ENCODE data around the gene BUB1B.
"Not testable (repeated sequence)": the region's sequence is repeated elsewhere in the genome, so short reads cannot be mapped to it uniquely, and the experiment has no call there.

Gene BUB1B

DNA sequence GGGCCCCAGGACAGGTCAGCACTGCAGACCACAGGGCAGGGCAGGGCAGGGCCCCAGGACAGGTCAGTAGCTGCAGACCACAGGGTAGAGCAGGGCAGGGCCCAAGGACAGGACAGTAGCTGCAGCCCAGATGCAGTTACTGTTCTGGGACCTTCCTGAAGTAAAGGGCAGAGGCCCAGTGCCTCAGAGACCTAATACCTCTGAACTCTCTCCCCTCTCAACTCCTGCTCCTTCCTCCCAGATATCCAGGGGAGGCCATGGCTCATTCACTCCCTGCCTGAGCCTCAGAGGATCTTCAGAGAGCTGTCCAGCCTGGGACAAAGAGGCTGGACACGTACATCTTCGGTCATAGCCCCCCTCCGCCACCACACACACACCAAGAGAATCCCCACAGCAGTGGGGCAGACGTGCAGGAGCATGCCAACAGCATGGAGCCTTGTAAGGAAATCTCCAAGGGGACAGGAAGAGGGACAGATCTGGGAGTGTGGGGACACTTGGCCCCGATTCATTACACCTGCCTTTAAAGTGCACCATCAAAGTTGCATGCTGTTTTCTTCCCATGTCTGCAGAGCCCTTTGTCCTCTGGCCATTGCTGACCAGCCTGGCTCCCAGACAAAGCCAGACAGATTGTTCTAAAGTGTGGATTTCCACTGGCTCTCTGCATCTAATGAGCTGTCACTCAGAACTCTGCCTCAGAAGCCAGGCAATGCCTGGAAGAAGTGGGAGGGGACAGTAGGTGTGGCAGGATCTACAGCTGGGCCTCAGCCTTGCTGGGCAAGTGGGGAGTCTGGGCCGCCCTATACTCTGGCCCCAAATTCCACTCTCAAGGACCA lies 24.2 kb upstream of the BUB1B start:
- TF ChIP-seq, protein P1, sequence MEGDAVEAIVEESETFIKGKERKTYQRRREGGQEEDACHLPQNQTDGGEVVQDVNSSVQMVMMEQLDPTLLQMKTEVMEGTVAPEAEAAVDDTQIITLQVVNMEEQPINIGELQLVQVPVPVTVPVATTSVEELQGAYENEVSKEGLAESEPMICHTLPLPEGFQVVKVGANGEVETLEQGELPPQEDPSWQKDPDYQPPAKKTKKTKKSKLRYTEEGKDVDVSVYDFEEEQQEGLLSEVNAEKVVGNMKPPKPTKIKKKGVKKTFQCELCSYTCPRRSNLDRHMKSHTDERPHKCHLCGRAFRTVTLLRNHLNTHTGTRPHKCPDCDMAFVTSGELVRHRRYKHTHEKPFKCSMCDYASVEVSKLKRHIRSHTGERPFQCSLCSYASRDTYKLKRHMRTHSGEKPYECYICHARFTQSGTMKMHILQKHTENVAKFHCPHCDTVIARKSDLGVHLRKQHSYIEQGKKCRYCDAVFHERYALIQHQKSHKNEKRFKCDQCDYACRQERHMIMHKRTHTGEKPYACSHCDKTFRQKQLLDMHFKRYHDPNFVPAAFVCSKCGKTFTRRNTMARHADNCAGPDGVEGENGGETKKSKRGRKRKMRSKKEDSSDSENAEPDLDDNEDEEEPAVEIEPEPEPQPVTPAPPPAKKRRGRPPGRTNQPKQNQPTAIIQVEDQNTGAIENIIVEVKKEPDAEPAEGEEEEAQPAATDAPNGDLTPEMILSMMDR (IDR thresholded peaks at IDR 0.05; ENCODE audit: low read depth, low read length): no peak
- no peak overlapping the region for H3K27ac ChIP-seq
- no peak overlapping the region for H3K4me3 ChIP-seq (ENCODE audit: low read depth, low read length)
- no peaks in the 10 kb centered on the region for H3K36me3 ChIP-seq
- H3K27me3 ChIP-seq (ENCODE audit: insufficient read depth, low read depth, severe bottlenecking): no peaks in the 10 kb centered on the region
- DNase-seq: peak; percentile 21
- H3K9me3 ChIP-seq (ENCODE audit: severe bottlenecking): no peaks in the 10 kb centered on the region

DNA sequence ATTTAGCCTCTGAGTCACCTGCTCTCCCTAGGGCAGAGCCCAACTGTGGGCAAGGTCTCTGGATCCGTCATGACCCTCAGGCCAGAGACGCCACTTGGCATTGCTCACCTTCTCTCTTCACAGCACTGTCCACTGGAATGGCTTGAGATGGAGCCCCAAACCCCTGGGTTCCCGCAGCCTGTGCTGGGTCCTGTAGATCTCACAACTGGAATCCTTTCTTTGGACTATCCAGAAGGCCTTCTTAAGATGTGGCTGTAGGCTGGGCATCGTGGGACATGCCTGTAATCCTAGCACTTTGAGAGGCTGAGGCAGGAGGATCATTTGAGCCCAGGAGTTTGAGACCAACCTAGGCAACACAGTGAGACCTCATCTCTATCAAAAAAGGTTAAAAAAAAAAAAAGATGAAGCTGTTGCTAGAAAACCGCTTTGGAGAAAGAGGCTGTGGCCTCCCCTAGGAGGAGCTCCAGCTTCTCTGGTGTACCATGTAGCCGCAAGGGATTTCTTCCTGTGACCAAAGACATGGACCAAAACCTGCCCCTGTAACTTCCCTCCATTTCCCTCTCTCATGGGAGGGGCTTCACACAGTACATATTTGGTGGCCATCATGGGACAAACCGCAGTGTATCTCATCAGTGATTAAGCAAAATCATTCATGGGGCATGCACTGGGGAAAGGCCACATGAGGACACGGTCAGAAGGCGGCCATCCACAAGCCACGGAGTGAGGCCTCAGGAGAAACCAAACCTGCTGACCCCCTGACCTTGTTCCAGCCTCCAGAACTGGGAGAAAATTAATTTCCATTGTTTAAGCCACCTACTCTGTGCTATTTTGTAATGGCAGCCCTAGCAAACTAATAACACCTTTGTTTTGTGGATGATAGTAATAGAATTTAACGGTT lies 23.3 kb upstream of the BUB1B start:
- H3K27ac ChIP-seq: no peak overlapping the region
- no peaks in the 10 kb centered on the region for H3K36me3 ChIP-seq
- no peak for DNase-seq
- H3K4me3 ChIP-seq (ENCODE audit: low read depth, low read length): no peak overlapping the region
- no peaks in the 10 kb centered on the region for H3K27me3 ChIP-seq (ENCODE audit: insufficient read depth, low read depth, severe bottlenecking)
- TF ChIP-seq, protein P1 (IDR thresholded peaks at IDR 0.05; ENCODE audit: low read depth, low read length): no peak
- no peaks in the 10 kb centered on the region for H3K9me3 ChIP-seq (ENCODE audit: severe bottlenecking)

DNA sequence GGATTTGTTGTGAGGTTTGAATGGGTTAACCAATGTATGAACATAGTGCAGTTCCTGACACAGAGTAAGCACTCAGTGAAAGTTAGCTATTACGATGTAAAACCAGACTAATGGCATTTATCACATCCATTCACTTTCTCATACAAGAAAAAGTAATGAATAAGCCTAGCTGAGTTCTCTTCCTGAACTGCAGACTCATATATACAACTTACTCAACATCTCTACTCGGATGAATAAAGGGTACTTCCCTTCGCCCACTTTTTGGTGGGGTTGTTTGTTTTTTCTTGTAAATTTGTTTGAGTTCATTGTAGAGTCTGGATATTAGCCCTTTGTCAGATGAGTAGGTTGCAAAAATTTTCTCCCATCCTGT lies 22.7 kb upstream of the BUB1B start:
- not testable (repeated sequence) for H3K27me3 ChIP-seq (ENCODE audit: insufficient read depth, low read depth, severe bottlenecking); DNase-seq; H3K36me3 ChIP-seq; H3K4me3 ChIP-seq (ENCODE audit: low read depth, low read length); H3K27ac ChIP-seq; H3K9me3 ChIP-seq (ENCODE audit: severe bottlenecking)

DNA sequence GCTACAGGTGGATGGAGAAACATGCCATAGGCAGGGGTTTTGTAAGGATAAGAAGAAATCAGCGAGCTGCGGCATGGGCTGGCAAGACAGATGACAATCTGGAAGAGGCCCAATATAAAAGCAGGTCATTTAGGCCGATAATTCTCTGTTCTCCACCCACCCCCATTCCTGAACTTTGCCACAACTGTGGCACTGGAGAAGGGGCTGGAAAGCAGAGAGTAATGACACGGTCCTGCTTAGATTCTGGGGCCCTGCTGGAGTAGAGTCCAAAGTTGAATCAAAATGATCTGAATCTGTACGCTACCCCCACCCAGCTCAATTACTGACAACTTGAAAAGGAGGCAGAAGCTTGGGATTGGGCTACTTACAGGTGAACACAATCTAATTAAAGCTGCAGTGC lies 18.4 kb upstream of the BUB1B start:
- no peaks in the 10 kb centered on the region for H3K36me3 ChIP-seq
- no peak overlapping the region for H3K4me3 ChIP-seq (ENCODE audit: low read depth, low read length)
- no peak overlapping the region for H3K27ac ChIP-seq
- TF ChIP-seq, protein P1 (IDR thresholded peaks at IDR 0.05; ENCODE audit: low read depth, low read length): no peak
- DNase-seq: no peak
- no peaks in the 10 kb centered on the region for H3K27me3 ChIP-seq (ENCODE audit: insufficient read depth, low read depth, severe bottlenecking)
- no peaks in the 10 kb centered on the region for H3K9me3 ChIP-seq (ENCODE audit: severe bottlenecking)

DNA sequence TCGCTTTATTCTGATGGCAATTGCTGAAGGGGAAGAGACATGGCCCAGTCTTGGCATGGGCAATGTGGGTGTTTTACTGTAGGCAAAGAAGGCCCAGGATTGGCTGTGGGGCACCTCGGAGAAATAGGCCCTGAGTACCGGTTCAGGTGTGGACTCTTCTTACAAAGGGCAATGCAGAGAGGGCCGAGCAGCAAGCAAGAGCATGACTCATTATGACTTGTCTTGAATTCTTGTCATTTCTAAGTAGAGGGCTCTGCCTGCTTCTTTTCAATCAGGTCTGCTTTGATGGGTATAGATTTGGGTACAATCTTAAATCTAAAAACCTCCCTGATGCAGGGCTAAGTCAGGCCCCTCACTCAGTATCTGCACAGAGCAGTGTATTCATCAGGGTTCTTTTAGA lies 14.8 kb upstream of the BUB1B start:
- TF ChIP-seq, protein P1 (IDR thresholded peaks at IDR 0.05; ENCODE audit: low read depth, low read length): no peak
- Histone ChIP-seq H3K36me3 (no peaks in the 10 kb centered on the region), H3K4me3 (ENCODE audit: low read depth, low read length) (no peak overlapping the region), H3K27me3 (ENCODE audit: insufficient read depth, low read depth, severe bottlenecking) (no peaks in the 10 kb centered on the region), H3K9me3 (ENCODE audit: severe bottlenecking) (no peaks in the 10 kb centered on the region), H3K27ac (no peak overlapping the region)
- DNase-seq: no peak

DNA sequence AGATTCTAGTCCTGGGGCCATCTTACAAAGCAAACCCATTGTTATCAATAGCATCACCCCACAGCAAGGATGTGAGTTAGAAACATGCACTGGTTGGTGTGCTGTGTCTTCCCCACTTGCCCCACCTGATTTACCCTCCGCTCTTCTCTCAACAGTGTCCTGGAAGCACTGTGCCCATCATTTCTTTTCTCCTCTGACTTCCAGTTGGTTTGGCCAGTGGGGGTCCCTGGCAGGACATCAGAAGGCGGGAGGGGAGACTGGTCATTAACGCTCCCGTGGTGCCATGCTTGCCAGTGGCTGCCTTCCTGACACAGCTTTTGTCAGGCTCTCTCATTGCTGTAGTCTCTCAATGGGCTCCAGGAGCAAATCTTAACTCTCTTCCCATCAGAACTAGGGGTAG lies 11.5 kb upstream of the BUB1B start:
- TF ChIP-seq, protein P1 (IDR thresholded peaks at IDR 0.05; ENCODE audit: low read depth, low read length): no peak
- H3K27me3 ChIP-seq (ENCODE audit: insufficient read depth, low read depth, severe bottlenecking): no peaks in the 10 kb centered on the region

More for the DNA sequence above, 11.5 kb upstream of the BUB1B start:
- Histone ChIP-seq H3K4me3 (ENCODE audit: low read depth, low read length) (no peak overlapping the region), H3K9me3 (ENCODE audit: severe bottlenecking) (no peaks in the 10 kb centered on the region), H3K36me3 (no peaks in the 10 kb centered on the region), H3K27ac (no peak overlapping the region)
- no peak for DNase-seq

Measured in WERI-Rb-1 (cell line).